ENCODE data around the gene ARF1.

Gene ARF1

DNA sequence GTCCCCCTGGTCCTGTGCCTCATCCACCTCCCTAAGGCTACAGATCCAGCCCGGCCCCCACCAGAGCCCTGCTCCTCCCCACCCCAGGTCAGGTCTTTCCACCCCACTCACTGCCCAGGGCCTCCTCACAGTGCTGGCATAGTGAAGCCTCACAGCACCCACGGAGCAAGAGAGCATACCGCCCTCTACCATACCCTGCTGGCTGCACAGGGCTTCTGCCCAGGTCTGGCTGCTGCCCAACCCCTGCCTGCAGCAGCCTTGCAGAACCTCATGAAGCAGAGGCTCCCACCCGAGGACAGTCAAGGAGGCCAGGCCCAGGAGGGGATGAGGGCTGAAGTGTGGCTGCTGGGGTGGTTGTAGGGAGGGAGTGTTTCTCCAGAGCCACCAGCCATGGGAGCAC, 19.7 kb upstream of the ARF1 start:
- Histone ChIP-seq H3K9ac (no peak overlapping the region), H3K27me3 (ENCODE audit: control insufficient read depth, insufficient read depth, low read length) (peaks cover 8% of the 10 kb centered on the region), H3K4me1 (no peaks in the 10 kb centered on the region), H3K4me2 (ENCODE audit: low read length) (no peak overlapping the region), H3K9me3 (ENCODE audit: control insufficient read depth, low read length) (no peaks in the 10 kb centered on the region), H3K79me2 (no peaks in the 10 kb centered on the region), H3K4me3 (ENCODE audit: low read depth, low read length) (no peak overlapping the region), H3K36me3 (ENCODE audit: control insufficient read depth, insufficient read depth, low read length) (no peaks in the 10 kb centered on the region), H3K27ac (no peak overlapping the region), H2AFZ (no peak overlapping the region)
- TF ChIP-seq, protein P1, sequence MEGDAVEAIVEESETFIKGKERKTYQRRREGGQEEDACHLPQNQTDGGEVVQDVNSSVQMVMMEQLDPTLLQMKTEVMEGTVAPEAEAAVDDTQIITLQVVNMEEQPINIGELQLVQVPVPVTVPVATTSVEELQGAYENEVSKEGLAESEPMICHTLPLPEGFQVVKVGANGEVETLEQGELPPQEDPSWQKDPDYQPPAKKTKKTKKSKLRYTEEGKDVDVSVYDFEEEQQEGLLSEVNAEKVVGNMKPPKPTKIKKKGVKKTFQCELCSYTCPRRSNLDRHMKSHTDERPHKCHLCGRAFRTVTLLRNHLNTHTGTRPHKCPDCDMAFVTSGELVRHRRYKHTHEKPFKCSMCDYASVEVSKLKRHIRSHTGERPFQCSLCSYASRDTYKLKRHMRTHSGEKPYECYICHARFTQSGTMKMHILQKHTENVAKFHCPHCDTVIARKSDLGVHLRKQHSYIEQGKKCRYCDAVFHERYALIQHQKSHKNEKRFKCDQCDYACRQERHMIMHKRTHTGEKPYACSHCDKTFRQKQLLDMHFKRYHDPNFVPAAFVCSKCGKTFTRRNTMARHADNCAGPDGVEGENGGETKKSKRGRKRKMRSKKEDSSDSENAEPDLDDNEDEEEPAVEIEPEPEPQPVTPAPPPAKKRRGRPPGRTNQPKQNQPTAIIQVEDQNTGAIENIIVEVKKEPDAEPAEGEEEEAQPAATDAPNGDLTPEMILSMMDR (IDR thresholded peaks at IDR 0.05): no peak

DNA sequence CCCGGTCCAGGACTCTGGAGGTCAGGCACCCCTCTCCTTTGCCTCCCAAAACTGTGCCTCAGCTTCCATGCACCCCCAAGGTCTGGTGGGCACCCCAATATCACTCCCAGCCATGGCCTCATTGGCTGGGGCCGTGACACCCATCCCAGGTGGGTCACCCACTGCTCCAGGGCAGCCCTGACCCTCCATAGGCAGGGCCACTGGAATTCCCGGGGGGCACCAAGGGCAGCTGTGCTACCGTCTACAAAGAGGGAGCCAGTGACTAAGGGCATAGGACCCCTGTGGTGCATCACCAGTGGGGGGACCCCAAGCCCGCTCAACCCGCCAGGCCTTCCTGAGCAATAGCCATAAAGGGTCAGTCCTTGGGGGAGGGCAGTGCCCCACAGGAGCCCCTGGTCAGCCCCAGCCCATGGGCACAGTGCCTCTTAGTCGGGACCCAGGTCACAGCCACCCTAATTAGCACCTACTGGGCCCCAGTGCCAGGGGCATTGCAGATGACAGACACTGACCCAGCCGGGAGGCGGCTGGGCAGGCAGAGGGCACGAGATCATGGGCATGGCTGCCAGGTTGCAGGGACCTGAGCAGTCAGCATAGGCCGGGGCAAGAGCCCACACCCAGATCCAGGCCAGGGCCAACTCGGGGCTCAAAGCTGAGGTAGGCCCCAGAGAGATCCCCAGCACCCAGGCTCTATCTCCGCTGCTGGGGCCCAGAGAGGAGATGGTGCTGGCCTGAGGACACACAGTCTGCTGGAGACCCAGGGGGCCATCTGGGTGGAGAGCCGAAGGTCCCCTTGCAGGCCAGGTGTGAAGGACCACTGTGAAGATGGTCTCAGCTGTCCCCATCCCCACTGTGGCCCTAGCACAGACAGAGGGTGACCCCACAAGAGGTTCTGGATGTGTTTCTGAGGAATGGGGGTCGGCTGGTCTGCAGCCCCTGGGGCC, 19.0 kb upstream of the ARF1 start:
- no peaks in the 10 kb centered on the region for H3K79me2 ChIP-seq
- no peaks in the 10 kb centered on the region for H3K9me3 ChIP-seq (ENCODE audit: control insufficient read depth, low read length)
- H3K4me1 ChIP-seq: no peaks in the 10 kb centered on the region
- TF ChIP-seq, protein P1 (IDR thresholded peaks at IDR 0.05): no peak
- H3K4me3 ChIP-seq (ENCODE audit: low read depth, low read length): no peak overlapping the region
- no peak overlapping the region for H3K9ac ChIP-seq
- no peak overlapping the region for H3K27ac ChIP-seq
- no peak overlapping the region for H2AFZ ChIP-seq
- H3K36me3 ChIP-seq (ENCODE audit: control insufficient read depth, insufficient read depth, low read length): no peaks in the 10 kb centered on the region
- H3K4me2 ChIP-seq (ENCODE audit: low read length): no peak overlapping the region
- peaks cover 8% of the 10 kb centered on the region for H3K27me3 ChIP-seq (ENCODE audit: control insufficient read depth, insufficient read depth, low read length)

DNA sequence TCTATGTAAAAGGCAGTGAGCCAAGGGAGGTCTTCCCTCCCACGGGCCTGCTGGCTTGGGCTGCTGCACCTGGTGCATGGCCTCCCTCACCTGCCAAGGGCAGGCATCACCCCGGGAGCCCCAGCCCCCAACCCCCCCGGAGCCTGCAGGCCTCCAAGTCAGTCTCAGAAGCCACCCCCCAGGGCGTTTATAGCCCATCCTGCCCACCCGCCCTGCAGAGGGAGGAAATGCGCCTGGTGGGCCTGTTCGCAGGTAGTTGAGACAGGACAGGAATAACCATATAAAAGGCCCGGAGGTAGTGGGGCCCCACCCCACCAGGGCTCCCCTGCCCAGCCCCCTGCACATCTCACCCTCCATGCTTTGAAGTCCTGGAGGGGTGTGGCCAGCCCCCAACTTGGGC, 18.2 kb upstream of the ARF1 start:
- H3K9me3 ChIP-seq (ENCODE audit: control insufficient read depth, low read length): no peaks in the 10 kb centered on the region
- H3K27ac ChIP-seq: no peak overlapping the region
- H3K36me3 ChIP-seq (ENCODE audit: control insufficient read depth, insufficient read depth, low read length): no peaks in the 10 kb centered on the region
- H3K4me3 ChIP-seq (ENCODE audit: low read depth, low read length): no peak overlapping the region
- H2AFZ ChIP-seq: no peak overlapping the region
- H3K27me3 ChIP-seq (ENCODE audit: control insufficient read depth, insufficient read depth, low read length): peaks cover 8% of the 10 kb centered on the region
- TF ChIP-seq, protein P1 (IDR thresholded peaks at IDR 0.05): no peak
- H3K4me2 ChIP-seq (ENCODE audit: low read length): no peak overlapping the region
- H3K9ac ChIP-seq: no peak overlapping the region
- no peaks in the 10 kb centered on the region for H3K4me1 ChIP-seq
- H3K79me2 ChIP-seq: no peaks in the 10 kb centered on the region

DNA sequence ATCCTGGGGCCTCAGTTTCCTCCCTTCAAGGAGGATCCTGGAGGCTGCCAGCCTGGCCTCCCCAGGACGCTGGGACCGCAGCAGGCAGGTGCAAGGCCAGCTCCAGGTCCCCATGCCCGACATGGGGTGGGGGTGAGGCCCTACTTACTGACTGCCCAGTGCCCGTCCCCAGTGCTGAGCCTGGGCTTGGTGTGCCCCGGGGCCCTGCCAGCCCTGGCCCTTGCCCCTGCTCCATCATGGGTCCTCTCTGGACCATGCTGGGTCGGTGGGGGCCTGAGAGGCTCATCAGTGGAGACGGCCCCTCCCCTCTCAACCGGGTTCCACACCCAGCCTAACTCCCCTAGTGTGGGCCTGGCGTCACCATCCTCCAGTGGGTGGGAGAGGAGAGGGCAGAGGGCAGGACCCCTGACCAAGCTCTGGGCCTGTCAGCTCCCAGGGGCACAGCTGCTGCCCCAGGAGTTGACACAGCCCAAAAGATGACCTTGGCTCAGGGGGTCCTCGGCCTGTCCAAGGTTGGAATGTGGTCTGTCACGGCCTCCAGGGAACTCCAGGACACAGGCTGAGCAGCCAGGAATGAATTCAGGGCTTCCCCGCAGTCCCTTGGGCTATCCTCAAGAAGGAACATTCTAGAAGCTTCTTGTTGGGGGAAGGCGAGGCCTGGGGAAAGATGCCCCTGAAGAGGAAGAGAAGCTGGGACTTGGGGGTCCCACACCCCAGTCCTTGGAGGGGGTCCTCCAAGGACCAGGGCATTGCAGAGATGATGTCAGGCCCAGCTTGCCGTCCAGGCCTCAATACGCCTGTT, 17.6 kb upstream of the ARF1 start:
- TF ChIP-seq, protein P1 (IDR thresholded peaks at IDR 0.05): no peak
- Histone ChIP-seq H3K9ac (no peak overlapping the region), H3K9me3 (ENCODE audit: control insufficient read depth, low read length) (no peaks in the 10 kb centered on the region), H3K27me3 (ENCODE audit: control insufficient read depth, insufficient read depth, low read length) (peaks cover 8% of the 10 kb centered on the region), H3K4me2 (ENCODE audit: low read length) (no peak overlapping the region), H3K27ac (no peak overlapping the region), H2AFZ (no peak overlapping the region), H3K4me3 (ENCODE audit: low read depth, low read length) (no peak overlapping the region), H3K36me3 (ENCODE audit: control insufficient read depth, insufficient read depth, low read length) (no peaks in the 10 kb centered on the region), H3K4me1 (no peaks in the 10 kb centered on the region), H3K79me2 (no peaks in the 10 kb centered on the region)

All from parathyroid adenoma (tissue), 2 donors.